HL-60 (cell line): ENCODE data around the gene ALDH4A1.

ENCODE experiments used
- DNase-seq, 2 experiments: peaks; one replicate each; pipeline ENCODE4 v3.0.0-alpha.2; 2010 to 2020; ENCODE audit warnings: low read depth in 1 of 2, low spot score in 1 of 2
- H3K27ac ChIP-seq: fragments of 250-450 bp; sonication (Bioruptor Pico); replicated peaks from 2 replicates; pipeline ENCODE4 v1.5.1; 2020; ENCODE audit warnings: mild to moderate bottlenecking, moderate library complexity
- H3K27me3 ChIP-seq: fragments of 250-450 bp; sonication (Bioruptor Pico); 2 replicates; pipeline ENCODE4 v1.5.1; 2021; ENCODE audit warnings: mild to moderate bottlenecking, moderate library complexity; ENCODE audit not compliant: insufficient read depth, poor library complexity, severe bottlenecking
- H3K4me3 ChIP-seq: replicated peaks from 2 replicates; pipeline ENCODE4 v1.5.1; 2011; ENCODE audit warnings: mild to moderate bottlenecking, control low read depth, low read length; ENCODE audit not compliant: insufficient read depth
- CTCF ChIP-seq: IDR thresholded peaks from one replicate; pipeline ENCODE4 v1.5.1; 2011; ENCODE audit warnings: low read length, control low read depth, inconsistent platforms; ENCODE audit not compliant: insufficient read depth
- GABPA ChIP-seq: IDR thresholded peaks from 2 replicates; pipeline ENCODE4 v1.6.1; 2012; ENCODE audit warnings: low read depth
- POLR2AphosphoS5 ChIP-seq: IDR thresholded peaks from 2 replicates; pipeline ENCODE4 v1.6.1; 2012; ENCODE audit warnings: low read depth
- REST ChIP-seq: IDR thresholded peaks from 2 replicates; pipeline ENCODE4 v1.6.1; 2012; ENCODE audit warnings: low read depth; ENCODE audit not compliant: insufficient replicate concordance
- SPI1 ChIP-seq: IDR thresholded peaks from 2 replicates; pipeline ENCODE4 v1.6.1; 2012; ENCODE audit warnings: low read depth, mild to moderate bottlenecking, borderline replicate concordance

ALDH4A1 gene

DNA sequence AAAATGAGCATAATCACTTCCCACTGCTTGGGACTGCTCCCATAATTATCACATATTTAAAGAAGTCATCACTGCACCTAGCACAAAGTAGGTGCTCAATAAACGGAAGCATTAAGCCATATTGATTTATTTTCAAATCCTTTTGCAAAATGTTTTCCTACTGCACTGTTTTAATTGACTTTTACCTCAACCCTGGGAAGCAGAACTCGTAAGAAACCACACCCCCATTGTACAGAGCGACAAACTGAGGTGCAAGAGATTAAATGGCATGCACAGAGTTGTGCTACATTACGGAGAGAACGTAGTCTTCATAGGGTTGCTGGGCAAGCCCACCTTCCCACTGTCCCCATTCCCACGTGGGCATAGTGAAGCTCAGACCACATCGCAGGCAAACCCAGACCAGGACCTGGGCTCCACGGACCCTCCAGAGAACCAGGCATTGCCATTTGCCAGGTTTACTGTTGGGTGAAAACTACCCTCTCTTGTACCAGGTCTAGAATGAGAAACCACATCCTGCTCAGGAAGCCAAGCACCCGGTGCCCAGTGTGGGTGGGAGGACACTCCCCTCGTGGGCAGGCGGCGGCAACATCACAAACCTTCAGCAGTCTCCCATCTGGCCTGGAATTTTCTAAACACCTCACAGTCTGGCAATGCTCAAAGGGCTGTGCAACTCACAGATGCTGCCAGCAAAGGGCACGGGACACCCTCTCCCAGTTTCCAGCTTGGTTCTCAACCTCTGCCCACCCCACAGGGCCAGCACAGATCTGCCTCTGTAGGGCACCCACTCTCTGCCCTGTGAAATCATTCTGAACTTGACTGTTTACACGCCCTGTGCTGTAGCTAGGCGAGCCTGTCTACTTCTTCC lies 45.9 kb upstream of the ALDH4A1 start:
- DNase-seq: no peak
- H3K27ac ChIP-seq: no peak overlapping the region

GRCh38 chr1:18947570-18947969 lies 45.2 kb upstream of the ALDH4A1 start:
- no peak overlapping the region for H3K4me3 ChIP-seq
- no peaks in the 10 kb centered on the region for H3K27me3 ChIP-seq
- H3K27ac ChIP-seq: no peak overlapping the region
- DNase-seq: no peak
- TF ChIP-seq POLR2AphosphoS5 (no peak), REST (no peak), SPI1 (no peak), CTCF (no peak), GABPA (no peak)

More for the DNA sequence above, 45.9 kb upstream of the ALDH4A1 start:
- no peaks in the 10 kb centered on the region for H3K27me3 ChIP-seq
- no peak for TF ChIP-seq POLR2AphosphoS5
- no peak for TF ChIP-seq CTCF
- TF ChIP-seq GABPA: no peak
- no peak for TF ChIP-seq SPI1
- no peak for TF ChIP-seq REST
- no peak overlapping the region for H3K4me3 ChIP-seq

- Histone ChIP-seq H3K4me3 (no peak overlapping the region), H3K27me3 (no peaks in the 10 kb centered on the region), H3K27ac (no peak overlapping the region)
- TF ChIP-seq REST (no peak), POLR2AphosphoS5 (no peak), CTCF (no peak), GABPA (no peak), SPI1 (no peak)
- no peak for DNase-seq
Observed at GRCh38 chr1:18946550-18947381, 44.4 kb upstream of the ALDH4A1 start.
